OCI-LY1 (cell line): ENCODE measurements around the gene EML4.
"Not testable (repeated sequence)": the region's sequence is repeated elsewhere in the genome, so short reads cannot be mapped to it uniquely, and the experiment has no call there.

Source experiments
- H2AFZ ChIP-seq: fragments of 200-600 bp; sonication (generic), shearing (Covaris generic); 2 replicates; pipeline ENCODE4 v1.6.0; 2014; ENCODE audit warnings: antibody characterized with exemption, mild to moderate bottlenecking, low read length
- H3F3A ChIP-seq: fragments of 200-600 bp; sonication (generic), shearing (Covaris generic); 2 replicates; pipeline ENCODE4 v1.6.0; 2014; ENCODE audit warnings: mild to moderate bottlenecking, antibody characterized with exemption, low read length, moderate library complexity; ENCODE audit not compliant: insufficient read depth
- H3K27ac ChIP-seq: fragments of 200-600 bp; sonication (generic); 2 replicates; pipeline ENCODE4 v1.5.1; 2014; ENCODE audit warnings: low read length, mixed run types, mild to moderate bottlenecking, low read depth; ENCODE audit not compliant: poor library complexity, severe bottlenecking
- H3K27me3 ChIP-seq: fragments of 200-600 bp; sonication (generic); 2 replicates; pipeline ENCODE4 v1.6.0; 2014; ENCODE audit warnings: antibody characterized with exemption, mild to moderate bottlenecking, low read length, moderate library complexity; ENCODE audit not compliant: insufficient read depth
- H3K36me3 ChIP-seq: fragments of 200-600 bp; sonication (generic); 2 replicates; pipeline ENCODE4 v1.6.1; 2014; ENCODE audit warnings: mild to moderate bottlenecking, antibody characterized with exemption, low read length, moderate library complexity, mixed read lengths; ENCODE audit not compliant: insufficient read depth
- H3K4me1 ChIP-seq: fragments of 200-600 bp; sonication (generic); 2 replicates; pipeline ENCODE4 v1.5.1; 2014; ENCODE audit warnings: mild to moderate bottlenecking, low read length, moderate library complexity; ENCODE audit not compliant: insufficient read depth, severe bottlenecking
- H3K4me2 ChIP-seq: fragments of 200-600 bp; sonication (generic), shearing (Covaris generic); 2 replicates; pipeline ENCODE4 v1.6.1; 2014; ENCODE audit warnings: low read length
- H3K4me3 ChIP-seq: fragments of 200-600 bp; sonication (generic); 2 replicates; pipeline ENCODE4 v1.5.1; 2014; ENCODE audit warnings: low read length, low read depth, mild to moderate bottlenecking, mixed read lengths; ENCODE audit not compliant: poor library complexity, severe bottlenecking
- H3K79me2 ChIP-seq: fragments of 200-600 bp; shearing (Covaris generic); 2 replicates; pipeline ENCODE4 v1.6.1; 2016; ENCODE audit warnings: mixed run types, low read length, mixed read lengths; ENCODE audit not compliant: insufficient read depth
- H3K9ac ChIP-seq: fragments of 200-600 bp; sonication (generic), shearing (Covaris generic); 2 replicates; pipeline ENCODE4 v1.6.1; 2014; ENCODE audit warnings: mild to moderate bottlenecking, low read length, mixed read lengths
- H3K9me2 ChIP-seq: fragments of 200-600 bp; sonication (generic), shearing (Covaris generic); 2 replicates; pipeline ENCODE4 v1.6.1; 2014; ENCODE audit warnings: low read depth, mild to moderate bottlenecking, low read length, mixed read lengths
- H3K9me3 ChIP-seq: fragments of 200-600 bp; shearing (Covaris generic); 2 replicates; pipeline ENCODE4 v1.6.1; 2014; ENCODE audit warnings: low read length, mixed read lengths
- H4K20me1 ChIP-seq: fragments of 200-600 bp; sonication (generic), shearing (Covaris generic); 2 replicates; pipeline ENCODE4 v1.6.0; 2016; ENCODE audit warnings: mild to moderate bottlenecking, low read length; ENCODE audit not compliant: insufficient read depth
- EZH2 ChIP-seq: fragments of 200-600 bp; sonication (generic), shearing (Covaris generic); IDR thresholded peaks from 2 replicates; pipeline ENCODE4 v1.8.0; 2017; ENCODE audit warnings: borderline replicate concordance, mixed run types, mild to moderate bottlenecking, antibody characterized with exemption, low read length, moderate library complexity, mixed read lengths
- TF ChIP-seq, protein P1 (sequence below): fragments of 200-600 bp; sonication (generic), shearing (Covaris generic); IDR thresholded peaks from 2 replicates; pipeline ENCODE4 v1.5.1; 2017; ENCODE audit warnings: mild to moderate bottlenecking, antibody characterized with exemption, low read length, moderate library complexity, mixed read lengths

Gene EML4

DNA sequence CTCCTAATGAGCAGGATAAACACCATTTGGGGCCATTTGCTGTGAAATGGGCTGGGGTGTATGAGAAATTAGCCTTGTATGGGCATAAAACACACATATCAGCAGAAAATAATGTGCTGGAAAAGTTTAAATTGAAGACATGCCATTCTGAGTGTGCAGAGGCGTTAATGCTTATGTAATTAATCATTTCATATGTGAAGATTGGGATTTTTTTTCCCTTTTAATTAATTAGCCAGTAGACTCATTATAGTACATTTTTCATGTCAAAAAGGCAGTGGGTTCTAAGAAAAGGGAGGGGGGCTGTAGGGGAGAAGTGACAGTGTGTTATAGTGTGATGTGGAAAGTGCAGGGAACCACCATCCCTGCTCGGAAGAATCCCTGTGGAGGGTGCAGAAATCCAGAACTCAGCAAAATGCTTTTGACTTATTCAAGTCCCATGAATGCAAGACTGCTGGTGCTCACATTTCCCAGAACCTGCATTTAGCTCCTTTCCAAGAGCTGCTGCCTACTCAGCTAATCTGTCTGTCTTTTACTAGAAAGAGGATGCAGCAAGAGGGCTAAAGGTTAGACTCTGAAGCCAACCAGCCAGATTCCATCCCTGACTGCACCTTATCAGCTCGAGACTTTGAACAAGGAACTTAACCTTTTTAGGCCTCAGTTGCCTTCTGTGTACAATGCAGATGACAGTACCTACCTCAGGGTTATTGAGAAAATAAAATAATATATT is 203.5 kb downstream of the EML4 start:
- no peaks in the 10 kb centered on the region for H3F3A ChIP-seq
- no peaks in the 10 kb centered on the region for H3K9me3 ChIP-seq
- H3K27ac ChIP-seq = no peak overlapping the region
- no peak overlapping the region for H3K4me2 ChIP-seq
- no peak overlapping the region for H2AFZ ChIP-seq
- TF ChIP-seq EZH2 = no peak
- TF ChIP-seq, protein P1, sequence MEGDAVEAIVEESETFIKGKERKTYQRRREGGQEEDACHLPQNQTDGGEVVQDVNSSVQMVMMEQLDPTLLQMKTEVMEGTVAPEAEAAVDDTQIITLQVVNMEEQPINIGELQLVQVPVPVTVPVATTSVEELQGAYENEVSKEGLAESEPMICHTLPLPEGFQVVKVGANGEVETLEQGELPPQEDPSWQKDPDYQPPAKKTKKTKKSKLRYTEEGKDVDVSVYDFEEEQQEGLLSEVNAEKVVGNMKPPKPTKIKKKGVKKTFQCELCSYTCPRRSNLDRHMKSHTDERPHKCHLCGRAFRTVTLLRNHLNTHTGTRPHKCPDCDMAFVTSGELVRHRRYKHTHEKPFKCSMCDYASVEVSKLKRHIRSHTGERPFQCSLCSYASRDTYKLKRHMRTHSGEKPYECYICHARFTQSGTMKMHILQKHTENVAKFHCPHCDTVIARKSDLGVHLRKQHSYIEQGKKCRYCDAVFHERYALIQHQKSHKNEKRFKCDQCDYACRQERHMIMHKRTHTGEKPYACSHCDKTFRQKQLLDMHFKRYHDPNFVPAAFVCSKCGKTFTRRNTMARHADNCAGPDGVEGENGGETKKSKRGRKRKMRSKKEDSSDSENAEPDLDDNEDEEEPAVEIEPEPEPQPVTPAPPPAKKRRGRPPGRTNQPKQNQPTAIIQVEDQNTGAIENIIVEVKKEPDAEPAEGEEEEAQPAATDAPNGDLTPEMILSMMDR = no peak
- no peaks in the 10 kb centered on the region for H3K9me2 ChIP-seq
- no peak overlapping the region for H3K9ac ChIP-seq
- H3K27me3 ChIP-seq = no peaks in the 10 kb centered on the region
- no peak overlapping the region for H3K4me3 ChIP-seq
- H4K20me1 ChIP-seq = no peaks in the 10 kb centered on the region
- H3K36me3 ChIP-seq = no peaks in the 10 kb centered on the region
- peaks cover 6% of the 10 kb centered on the region for H3K4me1 ChIP-seq
- no peaks in the 10 kb centered on the region for H3K79me2 ChIP-seq

DNA sequence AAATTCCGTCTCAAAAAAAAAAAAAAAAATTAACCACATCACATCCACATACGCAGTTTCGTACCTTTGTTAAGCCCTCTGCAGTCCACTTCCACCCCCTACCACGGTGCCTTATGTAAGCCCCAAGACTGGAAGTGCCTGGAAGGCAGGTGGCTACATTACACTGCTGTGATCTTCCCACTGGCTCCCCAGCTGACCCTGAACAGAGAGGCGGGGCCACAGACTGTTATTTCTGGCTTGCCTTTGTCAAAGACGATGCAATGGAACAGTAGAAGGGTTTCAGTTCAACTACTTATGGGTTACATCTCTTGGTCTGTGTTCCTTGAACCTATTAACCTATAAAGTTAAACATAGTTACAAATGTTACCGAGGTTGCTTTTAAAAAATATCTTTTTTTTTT is 207.6 kb downstream of the EML4 start:
- no peaks in the 10 kb centered on the region for H3K79me2 ChIP-seq
- no peak overlapping the region for H2AFZ ChIP-seq
- no peaks in the 10 kb centered on the region for H4K20me1 ChIP-seq
- no peaks in the 10 kb centered on the region for H3K9me3 ChIP-seq
- no peaks in the 10 kb centered on the region for H3K36me3 ChIP-seq
- H3K4me3 ChIP-seq = no peak overlapping the region
- no peaks in the 10 kb centered on the region for H3K27me3 ChIP-seq
- H3K4me2 ChIP-seq = no peak overlapping the region
- H3K27ac ChIP-seq = no peak overlapping the region
- H3K4me1 ChIP-seq = peaks cover 6% of the 10 kb centered on the region
- TF ChIP-seq EZH2 = no peak
- TF ChIP-seq, protein P1 = no peak
- H3F3A ChIP-seq = no peaks in the 10 kb centered on the region
- H3K9me2 ChIP-seq = no peaks in the 10 kb centered on the region
- H3K9ac ChIP-seq = no peak overlapping the region

DNA sequence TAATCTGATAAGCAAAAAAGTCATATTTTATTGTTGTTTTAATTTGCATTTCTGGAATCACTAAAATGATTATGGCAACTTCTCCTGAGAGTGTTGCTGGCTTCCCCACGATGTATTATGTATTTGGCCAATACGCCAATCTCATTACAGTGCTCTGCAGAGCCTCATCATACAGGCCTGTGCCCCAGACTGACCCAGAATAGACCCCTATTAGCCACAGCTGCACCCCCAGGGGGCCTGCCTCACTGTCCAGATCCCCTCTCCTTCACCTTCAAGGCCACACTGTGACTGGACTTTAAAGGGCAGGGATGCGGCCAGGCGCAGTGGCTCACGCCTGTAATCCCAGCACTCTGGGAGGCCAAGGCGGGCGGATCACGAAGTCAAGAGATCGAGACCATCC is 209.3 kb downstream of the EML4 start:
- Histone ChIP-seq H3K27me3 (no peaks in the 10 kb centered on the region), H3F3A (no peaks in the 10 kb centered on the region), H3K36me3 (no peaks in the 10 kb centered on the region), H3K4me2 (no peak overlapping the region), H3K4me3 (no peak overlapping the region), H3K79me2 (no peaks in the 10 kb centered on the region), H4K20me1 (no peaks in the 10 kb centered on the region), H3K9ac (no peak overlapping the region), H3K9me3 (no peaks in the 10 kb centered on the region), H3K9me2 (no peaks in the 10 kb centered on the region), H3K27ac (no peak overlapping the region), H3K4me1 (peaks cover 6% of the 10 kb centered on the region), H2AFZ (no peak overlapping the region)
- TF ChIP-seq, protein P1 = no peak
- TF ChIP-seq EZH2 = no peak

DNA sequence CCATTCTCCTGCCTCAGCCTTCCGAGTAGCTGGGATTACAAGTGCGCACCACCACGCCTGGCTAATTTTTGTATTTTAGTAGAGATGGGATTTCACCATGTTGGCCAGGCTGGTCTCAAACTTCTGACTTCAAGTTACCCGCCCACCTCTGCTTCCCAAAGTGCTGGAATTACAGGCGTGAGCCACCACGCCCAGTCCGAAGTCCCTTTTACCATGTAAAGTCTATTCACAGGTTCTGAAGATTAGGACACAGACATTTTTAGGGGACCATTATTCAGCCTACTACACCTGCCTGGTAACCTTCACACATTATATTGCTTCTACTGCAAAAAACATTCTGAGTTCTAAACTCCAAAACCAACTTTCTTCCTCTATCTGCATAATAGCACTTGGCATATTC is 210.9 kb downstream of the EML4 start:
- not testable (repeated sequence) for H4K20me1 ChIP-seq, H3K36me3 ChIP-seq, H3K4me1 ChIP-seq, H3K9ac ChIP-seq, H3F3A ChIP-seq, H3K4me3 ChIP-seq, H3K9me3 ChIP-seq, H2AFZ ChIP-seq, H3K9me2 ChIP-seq, H3K4me2 ChIP-seq, H3K79me2 ChIP-seq, H3K27me3 ChIP-seq, H3K27ac ChIP-seq
